Measurements from ENCODE around the gene ITPRID1.

The ITPRID1 gene

GRCh38 chr7:31602041-31602625 lies 88.2 kb downstream of the ITPRID1 start:
- Histone ChIP-seq H3K36me3 (ENCODE audit: control insufficient read depth in 1 of 2, insufficient read depth in 2 of 2, low read length in 2 of 2) (no peaks in the 10 kb centered on the region), H3K4me1 (ENCODE audit: control insufficient read depth in 1 of 2, insufficient read depth in 2 of 2, low read length in 2 of 2) (no peaks in the 10 kb centered on the region), H3K9ac (ENCODE audit: low read depth in 1 of 2, low read length in 2 of 2) (no peak overlapping the region), H3K4me3 (ENCODE audit: low read depth in 1 of 2, low read length in 2 of 2) (no peak overlapping the region), H3K9me3 (ENCODE audit: control insufficient read depth in 1 of 2, low read length in 2 of 2) (no peaks in the 10 kb centered on the region), H3K27me3 (ENCODE audit: control insufficient read depth in 1 of 2, insufficient read depth in 2 of 2, low read length in 2 of 2) (no peaks in the 10 kb centered on the region), H3K27ac (ENCODE audit: low read depth, low read length) (no peak overlapping the region)

- Histone ChIP-seq H3K27me3 (ENCODE audit: control insufficient read depth in 1 of 2, insufficient read depth in 2 of 2, low read length in 2 of 2) (no peaks in the 10 kb centered on the region), H3K36me3 (ENCODE audit: control insufficient read depth in 1 of 2, insufficient read depth in 2 of 2, low read length in 2 of 2) (no peaks in the 10 kb centered on the region), H3K27ac (ENCODE audit: low read depth, low read length) (no peak overlapping the region), H3K4me1 (ENCODE audit: control insufficient read depth in 1 of 2, insufficient read depth in 2 of 2, low read length in 2 of 2) (no peaks in the 10 kb centered on the region), H3K9ac (ENCODE audit: low read depth in 1 of 2, low read length in 2 of 2) (no peak overlapping the region), H3K4me3 (ENCODE audit: low read depth in 1 of 2, low read length in 2 of 2) (no peak overlapping the region), H3K9me3 (ENCODE audit: control insufficient read depth in 1 of 2, low read length in 2 of 2) (no peaks in the 10 kb centered on the region)
These were observed 89.2 kb downstream of the ITPRID1 start for GRCh38 chr7:31603046-31603445.

GRCh38 chr7:31613604-31614003 lies 99.7 kb downstream of the ITPRID1 start:
- H3K4me3 ChIP-seq (ENCODE audit: low read depth in 1 of 2, low read length in 2 of 2): no peak overlapping the region
- no peaks in the 10 kb centered on the region for H3K4me1 ChIP-seq (ENCODE audit: control insufficient read depth in 1 of 2, insufficient read depth in 2 of 2, low read length in 2 of 2)
- H3K27ac ChIP-seq (ENCODE audit: low read depth, low read length): no peak overlapping the region
- H3K27me3 ChIP-seq (ENCODE audit: control insufficient read depth in 1 of 2, insufficient read depth in 2 of 2, low read length in 2 of 2): no peaks in the 10 kb centered on the region
- no peaks in the 10 kb centered on the region for H3K9me3 ChIP-seq (ENCODE audit: control insufficient read depth in 1 of 2, low read length in 2 of 2)
- H3K36me3 ChIP-seq (ENCODE audit: control insufficient read depth in 1 of 2, insufficient read depth in 2 of 2, low read length in 2 of 2): no peaks in the 10 kb centered on the region
- no peak overlapping the region for H3K9ac ChIP-seq (ENCODE audit: low read depth in 1 of 2, low read length in 2 of 2)

- Histone ChIP-seq H3K4me1 (ENCODE audit: control insufficient read depth in 1 of 2, insufficient read depth in 2 of 2, low read length in 2 of 2) (peaks cover 0 to 5% of the 10 kb centered on the region in 2 donors), H3K9ac (ENCODE audit: low read depth in 1 of 2, low read length in 2 of 2) (no peak overlapping the region), H3K9me3 (ENCODE audit: control insufficient read depth in 1 of 2, low read length in 2 of 2) (no peaks in the 10 kb centered on the region), H3K36me3 (ENCODE audit: control insufficient read depth in 1 of 2, insufficient read depth in 2 of 2, low read length in 2 of 2) (no peaks in the 10 kb centered on the region), H3K4me3 (ENCODE audit: low read depth in 1 of 2, low read length in 2 of 2) (no peak overlapping the region), H3K27me3 (ENCODE audit: control insufficient read depth in 1 of 2, insufficient read depth in 2 of 2, low read length in 2 of 2) (no peaks in the 10 kb centered on the region), H3K27ac (ENCODE audit: low read depth, low read length) (no peak overlapping the region)
These were observed 119.6 kb downstream of the ITPRID1 start for GRCh38 chr7:31633467-31633866.

GRCh38 chr7:31633894-31634494 lies 120.1 kb downstream of the ITPRID1 start:
- no peaks in the 10 kb centered on the region for H3K27me3 ChIP-seq (ENCODE audit: control insufficient read depth in 1 of 2, insufficient read depth in 2 of 2, low read length in 2 of 2)

GRCh38 chr7:31640381-31640780 lies 126.5 kb downstream of the ITPRID1 start:
- Histone ChIP-seq H3K36me3 (ENCODE audit: control insufficient read depth in 1 of 2, insufficient read depth in 2 of 2, low read length in 2 of 2) (no peaks in the 10 kb centered on the region), H3K9me3 (ENCODE audit: control insufficient read depth in 1 of 2, low read length in 2 of 2) (no peaks in the 10 kb centered on the region)

More at GRCh38 chr7:31633894-31634494, 120.1 kb downstream of the ITPRID1 start:
- H3K27ac ChIP-seq (ENCODE audit: low read depth, low read length): no peak overlapping the region
- no peak overlapping the region for H3K4me3 ChIP-seq (ENCODE audit: low read depth in 1 of 2, low read length in 2 of 2)
- H3K9me3 ChIP-seq (ENCODE audit: control insufficient read depth in 1 of 2, low read length in 2 of 2): no peaks in the 10 kb centered on the region
- peaks cover 0 to 5% of the 10 kb centered on the region in 2 donors for H3K4me1 ChIP-seq (ENCODE audit: control insufficient read depth in 1 of 2, insufficient read depth in 2 of 2, low read length in 2 of 2)
- H3K36me3 ChIP-seq (ENCODE audit: control insufficient read depth in 1 of 2, insufficient read depth in 2 of 2, low read length in 2 of 2): no peaks in the 10 kb centered on the region
- H3K9ac ChIP-seq (ENCODE audit: low read depth in 1 of 2, low read length in 2 of 2): no peak overlapping the region

GRCh38 chr7:31642681-31643115 lies 128.8 kb downstream of the ITPRID1 start:
- no peaks in the 10 kb centered on the region for H3K36me3 ChIP-seq (ENCODE audit: control insufficient read depth in 1 of 2, insufficient read depth in 2 of 2, low read length in 2 of 2)
- no peaks in the 10 kb centered on the region for H3K27me3 ChIP-seq (ENCODE audit: control insufficient read depth in 1 of 2, insufficient read depth in 2 of 2, low read length in 2 of 2)
- H3K27ac ChIP-seq (ENCODE audit: low read depth, low read length): no peak overlapping the region
- H3K9me3 ChIP-seq (ENCODE audit: control insufficient read depth in 1 of 2, low read length in 2 of 2): no peaks in the 10 kb centered on the region
- H3K9ac ChIP-seq (ENCODE audit: low read depth in 1 of 2, low read length in 2 of 2): no peak overlapping the region
- H3K4me3 ChIP-seq (ENCODE audit: low read depth in 1 of 2, low read length in 2 of 2): no peak overlapping the region
- H3K4me1 ChIP-seq (ENCODE audit: control insufficient read depth in 1 of 2, insufficient read depth in 2 of 2, low read length in 2 of 2): no peaks in the 10 kb centered on the region

More at GRCh38 chr7:31640381-31640780, 126.5 kb downstream of the ITPRID1 start:
- Histone ChIP-seq H3K4me1 (ENCODE audit: control insufficient read depth in 1 of 2, insufficient read depth in 2 of 2, low read length in 2 of 2) (no peaks in the 10 kb centered on the region), H3K27ac (ENCODE audit: low read depth, low read length) (no peak overlapping the region), H3K9ac (ENCODE audit: low read depth in 1 of 2, low read length in 2 of 2) (no peak overlapping the region), H3K27me3 (ENCODE audit: control insufficient read depth in 1 of 2, insufficient read depth in 2 of 2, low read length in 2 of 2) (no peaks in the 10 kb centered on the region), H3K4me3 (ENCODE audit: low read depth in 1 of 2, low read length in 2 of 2) (no peak overlapping the region)

GRCh38 chr7:31646942-31647341 lies 133.1 kb downstream of the ITPRID1 start:
- Histone ChIP-seq H3K27me3 (ENCODE audit: control insufficient read depth in 1 of 2, insufficient read depth in 2 of 2, low read length in 2 of 2) (no peaks in the 10 kb centered on the region), H3K9me3 (ENCODE audit: control insufficient read depth in 1 of 2, low read length in 2 of 2) (no peaks in the 10 kb centered on the region), H3K4me3 (ENCODE audit: low read depth in 1 of 2, low read length in 2 of 2) (no peak overlapping the region), H3K9ac (ENCODE audit: low read depth in 1 of 2, low read length in 2 of 2) (no peak overlapping the region), H3K4me1 (ENCODE audit: control insufficient read depth in 1 of 2, insufficient read depth in 2 of 2, low read length in 2 of 2) (no peaks in the 10 kb centered on the region), H3K36me3 (ENCODE audit: control insufficient read depth in 1 of 2, insufficient read depth in 2 of 2, low read length in 2 of 2) (no peaks in the 10 kb centered on the region), H3K27ac (ENCODE audit: low read depth, low read length) (no peak overlapping the region)

- no peak overlapping the region for H3K4me3 ChIP-seq (ENCODE audit: low read depth in 1 of 2, low read length in 2 of 2)
These were observed 133.6 kb downstream of the ITPRID1 start for GRCh38 chr7:31647511-31647910.

GRCh38 chr7:31648288-31648687 lies 134.4 kb downstream of the ITPRID1 start:
- Histone ChIP-seq H3K27ac (ENCODE audit: low read depth, low read length) (no peak overlapping the region), H3K36me3 (ENCODE audit: control insufficient read depth in 1 of 2, insufficient read depth in 2 of 2, low read length in 2 of 2) (no peaks in the 10 kb centered on the region), H3K4me3 (ENCODE audit: low read depth in 1 of 2, low read length in 2 of 2) (no peak overlapping the region), H3K9me3 (ENCODE audit: control insufficient read depth in 1 of 2, low read length in 2 of 2) (no peaks in the 10 kb centered on the region), H3K4me1 (ENCODE audit: control insufficient read depth in 1 of 2, insufficient read depth in 2 of 2, low read length in 2 of 2) (no peaks in the 10 kb centered on the region), H3K27me3 (ENCODE audit: control insufficient read depth in 1 of 2, insufficient read depth in 2 of 2, low read length in 2 of 2) (no peaks in the 10 kb centered on the region), H3K9ac (ENCODE audit: low read depth in 1 of 2, low read length in 2 of 2) (no peak overlapping the region)

More at GRCh38 chr7:31647511-31647910, 133.6 kb downstream of the ITPRID1 start:
- Histone ChIP-seq H3K27me3 (ENCODE audit: control insufficient read depth in 1 of 2, insufficient read depth in 2 of 2, low read length in 2 of 2) (no peaks in the 10 kb centered on the region), H3K4me1 (ENCODE audit: control insufficient read depth in 1 of 2, insufficient read depth in 2 of 2, low read length in 2 of 2) (no peaks in the 10 kb centered on the region), H3K36me3 (ENCODE audit: control insufficient read depth in 1 of 2, insufficient read depth in 2 of 2, low read length in 2 of 2) (no peaks in the 10 kb centered on the region), H3K9ac (ENCODE audit: low read depth in 1 of 2, low read length in 2 of 2) (no peak overlapping the region), H3K9me3 (ENCODE audit: control insufficient read depth in 1 of 2, low read length in 2 of 2) (no peaks in the 10 kb centered on the region), H3K27ac (ENCODE audit: low read depth, low read length) (no peak overlapping the region)
